NT2/D1 (cell line): ENCODE measurements around the gene FAM124B.

Experiments
- DNase-seq: peaks from one replicate; pipeline ENCODE4 v3.0.0-alpha.2; 2011; ENCODE audit warnings: low read depth, low spot score
- H3K27me3 ChIP-seq: 2 replicates; pipeline ENCODE4 v1.6.0; 2011; ENCODE audit warnings: mild to moderate bottlenecking; ENCODE audit not compliant: insufficient read length, insufficient read depth
- H3K36me3 ChIP-seq: 2 replicates; pipeline ENCODE4 v1.6.1; 2011; ENCODE audit warnings: mild to moderate bottlenecking, low read length, mixed read lengths; ENCODE audit not compliant: insufficient read depth, insufficient read length
- H3K4me1 ChIP-seq: 2 replicates; pipeline ENCODE4 v1.5.1; 2011; ENCODE audit not compliant: insufficient read depth, insufficient read length
- H3K4me3 ChIP-seq: 2 replicates; pipeline ENCODE4 v1.5.1; 2011; ENCODE audit warnings: low read depth; ENCODE audit not compliant: insufficient read length
- H3K9ac ChIP-seq: 2 replicates; pipeline ENCODE4 v1.6.0; 2011; ENCODE audit warnings: low read depth; ENCODE audit not compliant: insufficient read length
- H3K9me3 ChIP-seq: 2 replicates; pipeline ENCODE4 v1.5.1; 2011; ENCODE audit warnings: mild to moderate bottlenecking, low read length; ENCODE audit not compliant: insufficient read depth
- SUZ12 ChIP-seq: IDR thresholded peaks from 2 replicates; pipeline ENCODE4 v1.6.1; 2011; ENCODE audit not compliant: insufficient read length, insufficient read depth; ENCODE audit errors: extremely low read depth
- YY1 ChIP-seq: IDR thresholded peaks from 2 replicates; pipeline ENCODE4 v1.6.1; 2011; ENCODE audit not compliant: insufficient read length, insufficient read depth
- ZNF274 ChIP-seq: IDR thresholded peaks from 2 replicates; pipeline ENCODE4 v1.6.1; 2011; ENCODE audit warnings: mild to moderate bottlenecking, low read depth, low read length

FAM124B gene

GRCh38 chr2:224413381-224413780 lies 11.5 kb upstream of the FAM124B start:
- Histone ChIP-seq H3K27me3 (no peaks in the 10 kb centered on the region), H3K36me3 (no peaks in the 10 kb centered on the region), H3K4me3 (no peak overlapping the region), H3K9me3 (no peaks in the 10 kb centered on the region), H3K4me1 (no peaks in the 10 kb centered on the region), H3K9ac (no peak overlapping the region)
- DNase-seq, result no peak
- TF ChIP-seq YY1, result no peak
- TF ChIP-seq ZNF274, result no peak
- no peak for TF ChIP-seq SUZ12

GRCh38 chr2:224412141-224413015 lies 10.5 kb upstream of the FAM124B start:
- Histone ChIP-seq H3K36me3 (no peaks in the 10 kb centered on the region), H3K9me3 (0 out of 2 replicates have a peak, but pooled peaks cover under 1% of the 10 kb centered on the region), H3K4me1 (no peaks in the 10 kb centered on the region), H3K27me3 (no peaks in the 10 kb centered on the region), H3K4me3 (no peak overlapping the region), H3K9ac (no peak overlapping the region)
- no peak for DNase-seq
- TF ChIP-seq YY1 (no peak), ZNF274 (no peak), SUZ12 (no peak)

GRCh38 chr2:224410946-224411561 lies 9.1 kb upstream of the FAM124B start:
- Histone ChIP-seq H3K9me3 (peaks cover 14% of the 10 kb centered on the region; the same call in 1 of the 2 replicates), H3K9ac (no peak overlapping the region), H3K4me1 (no peaks in the 10 kb centered on the region), H3K4me3 (no peak overlapping the region), H3K36me3 (no peaks in the 10 kb centered on the region), H3K27me3 (no peaks in the 10 kb centered on the region)
- no peak for DNase-seq
- no peak for TF ChIP-seq ZNF274
- TF ChIP-seq YY1, result no peak
- TF ChIP-seq SUZ12, result no peak

GRCh38 chr2:224408676-224409075 lies 6.8 kb upstream of the FAM124B start:
- H3K4me1 ChIP-seq, result no peaks in the 10 kb centered on the region

GRCh38 chr2:224407241-224407701 lies 5.4 kb upstream of the FAM124B start:
- H3K4me1 ChIP-seq, result no peaks in the 10 kb centered on the region
- no peaks in the 10 kb centered on the region for H3K36me3 ChIP-seq
- TF ChIP-seq ZNF274 (no peak), SUZ12 (no peak), YY1 (no peak)
- peaks cover 18% of the 10 kb centered on the region; the same call in 1 of the 2 replicates for H3K9me3 ChIP-seq
- no peak overlapping the region for H3K9ac ChIP-seq
- H3K27me3 ChIP-seq, result no peaks in the 10 kb centered on the region
- DNase-seq, result no peak
- H3K4me3 ChIP-seq, result no peak overlapping the region

More at GRCh38 chr2:224408676-224409075, 6.8 kb upstream of the FAM124B start:
- H3K9me3 ChIP-seq, result peaks cover 18% of the 10 kb centered on the region; the same call in 1 of the 2 replicates
- TF ChIP-seq ZNF274 (no peak), SUZ12 (no peak), YY1 (no peak)
- DNase-seq, result no peak
- no peak overlapping the region for H3K4me3 ChIP-seq
- H3K36me3 ChIP-seq, result no peaks in the 10 kb centered on the region
- no peak overlapping the region for H3K9ac ChIP-seq
- no peaks in the 10 kb centered on the region for H3K27me3 ChIP-seq

- Histone ChIP-seq H3K36me3 (peaks cover 9% of the 10 kb centered on the region), H3K9me3 (peaks cover 18% of the 10 kb centered on the region; the same call in 1 of the 2 replicates), H3K9ac (no peak overlapping the region), H3K4me1 (no peaks in the 10 kb centered on the region), H3K4me3 (no peak overlapping the region), H3K27me3 (no peaks in the 10 kb centered on the region)
- no peak for DNase-seq
- no peak for TF ChIP-seq SUZ12
- no peak for TF ChIP-seq YY1
- no peak for TF ChIP-seq ZNF274
Observed at GRCh38 chr2:224405841-224406370, 4.0 kb upstream of the FAM124B start.

GRCh38 chr2:224405412-224405811 lies 3.5 kb upstream of the FAM124B start:
- Histone ChIP-seq H3K36me3 (peaks cover 9% of the 10 kb centered on the region), H3K9me3 (peaks cover 18% of the 10 kb centered on the region; the same call in 1 of the 2 replicates), H3K9ac (no peak overlapping the region), H3K4me3 (no peak overlapping the region), H3K4me1 (no peaks in the 10 kb centered on the region), H3K27me3 (no peaks in the 10 kb centered on the region)
- TF ChIP-seq SUZ12 (no peak), YY1 (no peak), ZNF274 (no peak)
- no peak for DNase-seq
